AG04450 (cell line): ENCODE data around the gene PXMP4. TPM values are rescaled to one million over a fixed set of nuclear protein-coding genes. Genes with fewer than 3 reads are reported as not detected.

Source experiments
- CTCF ChIA-PET: fragments of 300-600, 350-600 bp; formaldehyde crosslinking; extraction: SDS; loops from one replicate; lab custom pipeline; 2022; ENCODE audit warnings: antibody characterized with exemption, inconsistent platforms; lab: Charles Lee
- POLR2A ChIA-PET: fragments of 350-600 bp; formaldehyde crosslinking; extraction: SDS; loops from one replicate; lab custom pipeline; 2021; ENCODE audit warnings: antibody characterized with exemption, inconsistent platforms; lab: Yijun Ruan, JAX
- DNase-seq: peaks from one replicate; pipeline ENCODE4 v3.0.0-alpha.2; 2011; ENCODE audit warnings: low read depth, low spot score
- H3K27ac ChIP-seq: one replicate; pipeline ENCODE4 v1.5.1; 2012; ENCODE audit warnings: low read depth, low read length, control low read depth
- H3K27me3 ChIP-seq: one replicate; pipeline ENCODE4 v1.6.0; 2012; ENCODE audit warnings: low read length; ENCODE audit not compliant: control insufficient read depth, insufficient read depth
- H3K4me3 ChIP-seq: 2 replicates; pipeline ENCODE4 v1.5.1; 2011; ENCODE audit warnings: mild to moderate bottlenecking, low read depth, low read length, control low read depth
- H3K9me3 ChIP-seq: 2 replicates; pipeline ENCODE4 v1.5.1; 2012; ENCODE audit warnings: low read length; ENCODE audit not compliant: control insufficient read depth, insufficient read depth
- polyA plus RNA-seq: library from polyadenylated mRNA; depleted of rRNA; stranded (reverse); fragments of >200 nt; gene quantifications from 2 replicates; pipeline ENCODE4 v1.2.3, GENCODE V29; 2011
- TF ChIP-seq, protein P1 (sequence below): IDR thresholded peaks from 2 replicates; pipeline ENCODE4 v1.5.1; 2011; ENCODE audit warnings: low read depth, low read length, control low read depth, inconsistent platforms

Gene PXMP4
- polyA plus RNA-seq, 1 experiment, result 6.0 TPM

- CTCF ChIA-PET, result no interaction called here
- no peak overlapping the region for H3K27ac ChIP-seq
- POLR2A ChIA-PET, result no interaction called here
- DNase-seq, result no peak
- TF ChIP-seq, protein P1, sequence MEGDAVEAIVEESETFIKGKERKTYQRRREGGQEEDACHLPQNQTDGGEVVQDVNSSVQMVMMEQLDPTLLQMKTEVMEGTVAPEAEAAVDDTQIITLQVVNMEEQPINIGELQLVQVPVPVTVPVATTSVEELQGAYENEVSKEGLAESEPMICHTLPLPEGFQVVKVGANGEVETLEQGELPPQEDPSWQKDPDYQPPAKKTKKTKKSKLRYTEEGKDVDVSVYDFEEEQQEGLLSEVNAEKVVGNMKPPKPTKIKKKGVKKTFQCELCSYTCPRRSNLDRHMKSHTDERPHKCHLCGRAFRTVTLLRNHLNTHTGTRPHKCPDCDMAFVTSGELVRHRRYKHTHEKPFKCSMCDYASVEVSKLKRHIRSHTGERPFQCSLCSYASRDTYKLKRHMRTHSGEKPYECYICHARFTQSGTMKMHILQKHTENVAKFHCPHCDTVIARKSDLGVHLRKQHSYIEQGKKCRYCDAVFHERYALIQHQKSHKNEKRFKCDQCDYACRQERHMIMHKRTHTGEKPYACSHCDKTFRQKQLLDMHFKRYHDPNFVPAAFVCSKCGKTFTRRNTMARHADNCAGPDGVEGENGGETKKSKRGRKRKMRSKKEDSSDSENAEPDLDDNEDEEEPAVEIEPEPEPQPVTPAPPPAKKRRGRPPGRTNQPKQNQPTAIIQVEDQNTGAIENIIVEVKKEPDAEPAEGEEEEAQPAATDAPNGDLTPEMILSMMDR, result no peak
- H3K4me3 ChIP-seq, result no peak overlapping the region
- no peaks in the 10 kb centered on the region for H3K27me3 ChIP-seq
- no peaks in the 10 kb centered on the region for H3K9me3 ChIP-seq
Observed at GRCh38 chr20:33681728-33682353, 38.3 kb downstream of the PXMP4 start.

DNA sequence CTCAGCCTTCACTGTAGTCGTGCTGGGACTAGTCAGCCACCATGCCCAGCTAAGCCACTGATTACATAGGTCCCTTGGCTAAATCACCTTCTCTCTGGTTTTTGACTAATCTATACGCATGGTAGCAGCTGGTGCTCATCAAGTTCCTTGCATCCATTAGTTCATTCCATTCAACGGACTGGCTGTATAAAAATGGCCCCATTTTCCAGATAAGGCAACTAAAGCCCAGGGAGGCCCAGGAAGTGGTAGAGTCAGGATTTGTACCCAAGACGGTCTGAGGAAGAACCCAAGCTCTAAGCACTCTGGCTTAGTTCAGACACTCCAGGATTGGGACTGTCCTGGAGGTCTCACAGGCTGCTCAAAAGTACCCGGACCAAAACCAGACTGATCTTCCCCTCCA lies 38.8 kb downstream of the PXMP4 start:
- TF ChIP-seq, protein P1, result no peak
- CTCF ChIA-PET, result interaction anchor here (0.6 to 2.8 kb wide), 2 partner anchors 13 to 111 kb away, joined by 6 to 9 read pairs; no protein-coding TSS in a partner anchor
- DNase-seq, result no peak

GRCh38 chr20:33680686-33681085 lies 39.4 kb downstream of the PXMP4 start:
- CTCF ChIA-PET, result interaction anchor here (0.6 to 2.8 kb wide), 2 partner anchors 12 to 112 kb away, joined by 6 to 9 read pairs; no protein-coding TSS in a partner anchor
- no peak for DNase-seq
- no peak overlapping the region for H3K4me3 ChIP-seq
- POLR2A ChIA-PET, result no interaction called here
- no peaks in the 10 kb centered on the region for H3K9me3 ChIP-seq
- H3K27me3 ChIP-seq, result no peaks in the 10 kb centered on the region
- TF ChIP-seq, protein P1, result no peak
- H3K27ac ChIP-seq, result no peak overlapping the region

More for the DNA sequence above, 38.8 kb downstream of the PXMP4 start:
- no peaks in the 10 kb centered on the region for H3K9me3 ChIP-seq
- POLR2A ChIA-PET, result no interaction called here
- H3K4me3 ChIP-seq, result no peak overlapping the region
- H3K27me3 ChIP-seq, result no peaks in the 10 kb centered on the region
- no peak overlapping the region for H3K27ac ChIP-seq

- ChIA-PET POLR2A (interaction anchor here (1.0 to 1.2 kb wide), 2 partner anchors 13 to 17 kb away, joined by 3 to 4 read pairs; partner anchors contain the start of gene ACTL10), CTCF (interaction anchor here (2.8 kb wide), 1 partner anchor 12 kb away, joined by 9 read pairs; no protein-coding TSS in a partner anchor)
- DNase-seq, result no peak
- no peak overlapping the region for H3K27ac ChIP-seq
- no peaks in the 10 kb centered on the region for H3K9me3 ChIP-seq
- no peaks in the 10 kb centered on the region for H3K27me3 ChIP-seq
- H3K4me3 ChIP-seq, result no peak overlapping the region
- TF ChIP-seq, protein P1, result no peak
Observed at GRCh38 chr20:33679758-33680485, 40.2 kb downstream of the PXMP4 start.
